Neural progenitor cell (in vitro differentiated cells): ENCODE results near the gene PNPLA7. TPM values are rescaled to one million over a fixed set of nuclear protein-coding genes. Genes with fewer than 3 reads are reported as not detected.

Source experiments
- DNase-seq: peaks from one replicate; pipeline ENCODE4 v3.0.0-alpha.2; 2016; ENCODE audit warnings: low spot score
- H2AFZ ChIP-seq: fragments of 200-600 bp; sonication (generic); replicated peaks from 2 replicates; pipeline ENCODE4 v1.6.1; 2016; ENCODE audit warnings: antibody characterized with exemption
- H3F3A ChIP-seq: fragments of 200-600 bp; sonication (generic); 2 replicates; pipeline ENCODE4 v1.6.1; 2016; ENCODE audit warnings: antibody characterized with exemption, low read depth
- H3K27ac ChIP-seq: fragments of 200-600 bp; sonication (generic); 2 replicates; pipeline ENCODE4 v1.5.1; 2016; ENCODE audit warnings: mild to moderate bottlenecking
- H3K27me3 ChIP-seq: fragments of 200-600 bp; sonication (generic); 2 replicates; pipeline ENCODE4 v1.6.1; 2016; ENCODE audit warnings: mild to moderate bottlenecking, moderate library complexity
- H3K36me3 ChIP-seq: fragments of 200-600 bp; sonication (generic); 2 replicates; pipeline ENCODE4 v1.5.1; 2016
- H3K4me1 ChIP-seq: fragments of 200-600 bp; sonication (generic); 2 replicates; pipeline ENCODE4 v1.6.1; 2016; ENCODE audit warnings: mixed run types
- H3K4me2 ChIP-seq: fragments of 200-600 bp; sonication (generic); 2 replicates; pipeline ENCODE4 v1.6.1; 2016
- H3K4me3 ChIP-seq: fragments of 200-600 bp; sonication (generic); 2 replicates; pipeline ENCODE4 v1.5.1; 2016
- H3K79me2 ChIP-seq: fragments of 200-600 bp; sonication (generic); 2 replicates; pipeline ENCODE4 v1.6.1; 2016; ENCODE audit warnings: low read depth
- H3K9ac ChIP-seq: fragments of 200-600 bp; sonication (generic); 2 replicates; pipeline ENCODE4 v1.6.1; 2016
- H3K9me3 ChIP-seq: fragments of 200-600 bp; sonication (generic); 2 replicates; pipeline ENCODE4 v1.5.1; 2016; ENCODE audit warnings: low read depth
- H4K20me1 ChIP-seq: fragments of 200-600 bp; sonication (generic); 2 replicates; pipeline ENCODE4 v1.6.1; 2016; ENCODE audit warnings: low read depth
- H3K27ac Mint-ChIP-seq: 3 replicates; pipeline ENCODE4 v1.8.0; 2021; ENCODE audit warnings: mixed read lengths
- H3K27me3 Mint-ChIP-seq: 2 replicates; pipeline ENCODE4 v1.8.0; 2022; ENCODE audit warnings: low read depth, mild to moderate bottlenecking, inconsistent platforms, moderate library complexity, mixed read lengths; ENCODE audit not compliant: insufficient read depth
- H3K36me3 Mint-ChIP-seq: 3 replicates; pipeline ENCODE4 v1.8.0; 2021; ENCODE audit warnings: mixed read lengths
- H3K4me1 Mint-ChIP-seq: 3 replicates; pipeline ENCODE4 v1.8.0; 2021; ENCODE audit warnings: mixed read lengths
- H3K4me3 Mint-ChIP-seq: 3 replicates; pipeline ENCODE4 v1.8.0; 2021; ENCODE audit warnings: mild to moderate bottlenecking, moderate library complexity, mixed read lengths
- H3K9me3 Mint-ChIP-seq: 3 replicates; pipeline ENCODE4 v1.8.0; 2020; ENCODE audit warnings: mixed read lengths
- EZH2 ChIP-seq: fragments of 200-600 bp; sonication (generic); IDR thresholded peaks from 2 replicates; pipeline ENCODE4 v1.6.1; 2017; ENCODE audit warnings: antibody characterized with exemption, mild to moderate bottlenecking, moderate library complexity
- EZH2phosphoT487 ChIP-seq: fragments of 200-600 bp; sonication (generic); IDR thresholded peaks from 2 replicates; pipeline ENCODE4 v1.6.1; 2017; ENCODE audit warnings: antibody characterized with exemption
- total RNA-seq: library from RNA; depleted of rRNA; stranded (reverse); fragments of >200 nt; gene quantifications from 2 replicates; pipeline ENCODE4 v1.2.3, GENCODE V29; 2015; ENCODE audit warnings: low replicate concordance
- TF ChIP-seq, protein P1 (sequence below): fragments of 200-600 bp; sonication (generic); IDR thresholded peaks from 2 replicates; pipeline ENCODE4 v1.5.1; 2017; ENCODE audit warnings: antibody characterized with exemption, mild to moderate bottlenecking

PNPLA7 gene
- total RNA-seq, 1 donor from 2014 or later: 0.13 TPM

DNA sequence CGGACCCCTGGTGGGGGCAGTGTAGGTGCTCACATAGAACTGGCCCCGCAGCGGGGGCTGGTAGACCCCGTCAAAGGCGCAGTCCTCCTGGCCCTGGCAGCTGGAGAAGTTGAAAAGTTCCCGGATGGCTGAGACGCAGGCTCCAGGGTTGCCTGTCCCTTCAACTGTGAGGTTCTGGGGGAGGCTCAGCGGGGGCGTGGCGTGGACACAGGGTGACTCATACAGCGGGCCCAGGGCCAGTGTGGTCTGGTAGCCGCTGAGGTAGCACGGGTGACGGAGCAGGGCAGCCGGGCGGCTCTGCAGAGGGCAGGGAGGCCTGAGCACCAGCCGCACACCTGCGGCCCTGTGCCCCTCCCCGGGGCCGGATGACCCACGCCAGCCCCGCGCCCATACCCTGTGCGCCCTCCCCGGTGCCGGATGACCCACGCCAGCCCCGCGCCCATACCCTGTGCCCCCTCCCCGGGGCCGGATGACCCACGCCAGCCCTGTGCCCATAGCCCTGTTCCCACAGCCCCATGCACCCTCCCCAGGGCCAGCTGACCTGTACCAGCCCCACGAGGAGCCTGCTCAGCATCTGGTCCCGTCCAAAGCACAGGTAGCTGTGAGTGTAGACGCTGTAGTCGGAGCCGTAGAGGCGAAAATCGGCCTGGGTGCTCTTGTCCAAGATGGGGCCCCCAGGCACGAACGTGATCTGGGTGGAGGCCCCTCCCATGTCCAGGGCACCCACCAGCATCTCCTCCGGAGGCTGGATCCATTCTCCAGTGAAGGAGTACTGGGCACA is 114.0 kb downstream of the PNPLA7 start:
- Histone ChIP-seq H3K4me1 (no peaks in the 10 kb centered on the region), H3K27me3 (peaks cover under 1% of the 10 kb centered on the region), H3K4me2 (no peak overlapping the region), H3K4me3 (no peak overlapping the region), H4K20me1 (no peaks in the 10 kb centered on the region), H2AFZ (no peak overlapping the region), H3K36me3 (no peaks in the 10 kb centered on the region), H3K27ac (no peak overlapping the region), H3K9me3 (no peaks in the 10 kb centered on the region), H3K79me2 (no peaks in the 10 kb centered on the region), H3K9ac (no peak overlapping the region), H3F3A (no peaks in the 10 kb centered on the region)
- no peak for DNase-seq
- Mint-ChIP-seq H3K4me3 (no peak overlapping the region), H3K9me3 (no peaks in the 10 kb centered on the region), H3K36me3 (no peaks in the 10 kb centered on the region), H3K27ac (no peak overlapping the region), H3K4me1 (no peaks in the 10 kb centered on the region), H3K27me3 (no peaks in the 10 kb centered on the region)
- TF ChIP-seq EZH2phosphoT487: no peak
- TF ChIP-seq, protein P1, sequence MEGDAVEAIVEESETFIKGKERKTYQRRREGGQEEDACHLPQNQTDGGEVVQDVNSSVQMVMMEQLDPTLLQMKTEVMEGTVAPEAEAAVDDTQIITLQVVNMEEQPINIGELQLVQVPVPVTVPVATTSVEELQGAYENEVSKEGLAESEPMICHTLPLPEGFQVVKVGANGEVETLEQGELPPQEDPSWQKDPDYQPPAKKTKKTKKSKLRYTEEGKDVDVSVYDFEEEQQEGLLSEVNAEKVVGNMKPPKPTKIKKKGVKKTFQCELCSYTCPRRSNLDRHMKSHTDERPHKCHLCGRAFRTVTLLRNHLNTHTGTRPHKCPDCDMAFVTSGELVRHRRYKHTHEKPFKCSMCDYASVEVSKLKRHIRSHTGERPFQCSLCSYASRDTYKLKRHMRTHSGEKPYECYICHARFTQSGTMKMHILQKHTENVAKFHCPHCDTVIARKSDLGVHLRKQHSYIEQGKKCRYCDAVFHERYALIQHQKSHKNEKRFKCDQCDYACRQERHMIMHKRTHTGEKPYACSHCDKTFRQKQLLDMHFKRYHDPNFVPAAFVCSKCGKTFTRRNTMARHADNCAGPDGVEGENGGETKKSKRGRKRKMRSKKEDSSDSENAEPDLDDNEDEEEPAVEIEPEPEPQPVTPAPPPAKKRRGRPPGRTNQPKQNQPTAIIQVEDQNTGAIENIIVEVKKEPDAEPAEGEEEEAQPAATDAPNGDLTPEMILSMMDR: no peak
- no peak for TF ChIP-seq EZH2

DNA sequence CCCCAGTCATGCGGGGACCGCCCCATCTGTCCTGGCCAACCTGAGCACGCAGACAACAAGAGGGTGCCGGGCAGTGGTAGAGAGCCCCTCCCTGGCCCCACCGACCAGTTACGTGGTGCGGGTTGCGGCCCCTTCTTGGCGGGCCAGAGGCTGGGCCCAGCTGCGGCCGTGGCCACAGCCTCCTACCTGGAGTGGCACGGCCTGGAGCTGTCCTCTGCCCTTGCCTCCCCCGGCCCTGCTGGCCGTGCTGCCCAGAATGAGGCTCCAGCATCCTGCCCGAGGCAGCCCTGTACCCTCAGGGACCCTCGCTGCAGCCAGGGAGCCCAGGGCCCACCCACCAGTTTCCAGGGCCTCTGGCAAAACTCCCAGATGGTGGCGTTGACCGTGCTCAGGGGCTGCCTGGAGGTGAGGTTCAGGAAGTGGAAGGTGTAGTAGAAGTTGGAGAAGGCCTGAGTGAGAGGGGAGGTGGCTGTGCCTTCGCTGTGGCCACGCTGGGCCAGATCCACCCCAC is 114.8 kb downstream of the PNPLA7 start:
- TF ChIP-seq EZH2phosphoT487 (no peak), EZH2 (no peak)
- TF ChIP-seq, protein P1: no peak
- no peaks in the 10 kb centered on the region for H3K9me3 ChIP-seq
- no peak overlapping the region for H3K27ac ChIP-seq
- no peak overlapping the region for H3K9ac ChIP-seq
- no peak for DNase-seq
- H3K79me2 ChIP-seq: no peaks in the 10 kb centered on the region
- Mint-ChIP-seq H3K27ac (no peak overlapping the region), H3K9me3 (no peaks in the 10 kb centered on the region), H3K4me3 (no peak overlapping the region), H3K27me3 (no peaks in the 10 kb centered on the region), H3K4me1 (no peaks in the 10 kb centered on the region), H3K36me3 (no peaks in the 10 kb centered on the region)
- H3F3A ChIP-seq: no peaks in the 10 kb centered on the region
- no peaks in the 10 kb centered on the region for H3K27me3 ChIP-seq
- no peak overlapping the region for H2AFZ ChIP-seq
- H3K36me3 ChIP-seq: no peaks in the 10 kb centered on the region
- H3K4me3 ChIP-seq: no peak overlapping the region
- no peaks in the 10 kb centered on the region for H3K4me1 ChIP-seq
- no peaks in the 10 kb centered on the region for H4K20me1 ChIP-seq
- no peak overlapping the region for H3K4me2 ChIP-seq

DNA sequence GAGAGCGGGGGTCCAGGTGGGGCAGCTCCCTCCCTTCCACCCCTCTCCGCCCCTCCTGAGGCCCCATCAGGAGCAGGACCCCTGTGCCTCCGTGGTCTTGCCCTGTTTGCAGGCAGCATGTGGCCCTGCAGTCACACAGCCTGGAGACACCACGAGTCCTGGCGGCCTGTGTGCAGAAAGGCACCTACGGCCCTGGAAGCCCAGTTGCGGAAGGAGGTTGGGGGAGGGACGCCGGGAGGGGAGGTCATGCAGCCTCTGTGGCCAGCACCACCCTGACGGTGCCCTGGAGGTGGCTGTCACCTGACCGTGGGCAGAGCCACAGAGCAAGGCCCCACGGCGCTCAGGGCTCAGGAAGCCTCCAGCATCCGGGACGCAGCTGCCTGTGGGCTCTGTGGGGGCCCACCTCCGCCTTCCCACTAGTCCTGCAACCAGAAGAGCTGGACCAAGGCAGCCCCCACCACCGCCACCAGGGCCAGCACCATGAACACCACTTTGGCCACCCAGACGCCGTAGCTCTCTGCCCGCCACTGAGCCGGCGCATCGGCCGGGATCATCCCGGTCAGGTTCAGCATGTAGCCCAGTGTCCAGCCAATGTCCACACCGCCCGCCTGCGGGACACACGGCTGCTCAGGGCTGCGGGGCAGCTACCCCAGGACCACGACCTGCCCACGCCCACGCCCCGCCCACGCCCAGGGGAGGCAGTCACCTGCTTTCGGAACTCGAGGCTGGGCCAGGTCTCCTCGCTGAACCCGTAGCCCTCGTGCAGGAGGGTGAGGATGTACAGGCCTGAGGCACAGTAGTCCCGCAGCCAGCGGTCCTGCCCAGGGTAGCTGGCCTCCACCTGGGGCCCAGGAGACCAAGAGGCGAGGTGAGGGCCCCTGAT is 115.5 kb downstream of the PNPLA7 start:
- no peak for DNase-seq
- TF ChIP-seq EZH2: no peak
- TF ChIP-seq EZH2phosphoT487: no peak
- TF ChIP-seq, protein P1: no peak
- Mint-ChIP-seq H3K36me3 (no peaks in the 10 kb centered on the region), H3K27me3 (no peaks in the 10 kb centered on the region), H3K4me3 (no peak overlapping the region), H3K4me1 (no peaks in the 10 kb centered on the region), H3K27ac (no peak overlapping the region), H3K9me3 (no peaks in the 10 kb centered on the region)
- H3K79me2 ChIP-seq: no peaks in the 10 kb centered on the region
- H4K20me1 ChIP-seq: no peaks in the 10 kb centered on the region
- no peaks in the 10 kb centered on the region for H3K9me3 ChIP-seq
- H2AFZ ChIP-seq: no peak overlapping the region
- no peak overlapping the region for H3K4me3 ChIP-seq
- H3F3A ChIP-seq: no peaks in the 10 kb centered on the region
- H3K9ac ChIP-seq: no peak overlapping the region
- no peak overlapping the region for H3K4me2 ChIP-seq
- no peaks in the 10 kb centered on the region for H3K36me3 ChIP-seq
- H3K27me3 ChIP-seq: no peaks in the 10 kb centered on the region
- H3K4me1 ChIP-seq: no peaks in the 10 kb centered on the region
- H3K27ac ChIP-seq: no peak overlapping the region
